ENCODE results near the gene GARIN5A.
A peak's percentile ranks its signal among the peaks of the same experiment; 100 is the strongest.

Gene GARIN5A

DNA sequence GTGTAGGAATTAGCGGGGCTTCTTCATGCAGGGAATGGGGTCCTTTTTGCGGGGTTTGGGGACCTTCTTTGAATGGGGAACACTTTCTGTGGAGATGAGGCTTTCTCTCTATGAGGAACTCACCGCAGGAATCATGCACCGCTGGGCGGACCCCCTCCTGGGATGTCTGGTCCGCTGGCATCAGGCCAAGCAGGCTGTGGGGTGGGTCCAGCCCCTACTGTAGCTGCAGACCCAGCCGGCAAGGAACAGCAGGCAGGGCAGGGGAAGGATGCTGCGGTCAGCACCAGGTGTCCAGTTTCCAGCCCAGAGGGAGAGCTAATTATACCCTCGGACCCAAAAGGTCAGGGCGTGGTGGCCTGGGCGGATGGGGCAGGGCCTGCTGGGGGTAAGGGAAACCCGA lies 42.1 kb downstream of the GARIN5A start:
- no peak overlapping the region for H3K4me2 ChIP-seq (ENCODE audit: low read length)

DNA sequence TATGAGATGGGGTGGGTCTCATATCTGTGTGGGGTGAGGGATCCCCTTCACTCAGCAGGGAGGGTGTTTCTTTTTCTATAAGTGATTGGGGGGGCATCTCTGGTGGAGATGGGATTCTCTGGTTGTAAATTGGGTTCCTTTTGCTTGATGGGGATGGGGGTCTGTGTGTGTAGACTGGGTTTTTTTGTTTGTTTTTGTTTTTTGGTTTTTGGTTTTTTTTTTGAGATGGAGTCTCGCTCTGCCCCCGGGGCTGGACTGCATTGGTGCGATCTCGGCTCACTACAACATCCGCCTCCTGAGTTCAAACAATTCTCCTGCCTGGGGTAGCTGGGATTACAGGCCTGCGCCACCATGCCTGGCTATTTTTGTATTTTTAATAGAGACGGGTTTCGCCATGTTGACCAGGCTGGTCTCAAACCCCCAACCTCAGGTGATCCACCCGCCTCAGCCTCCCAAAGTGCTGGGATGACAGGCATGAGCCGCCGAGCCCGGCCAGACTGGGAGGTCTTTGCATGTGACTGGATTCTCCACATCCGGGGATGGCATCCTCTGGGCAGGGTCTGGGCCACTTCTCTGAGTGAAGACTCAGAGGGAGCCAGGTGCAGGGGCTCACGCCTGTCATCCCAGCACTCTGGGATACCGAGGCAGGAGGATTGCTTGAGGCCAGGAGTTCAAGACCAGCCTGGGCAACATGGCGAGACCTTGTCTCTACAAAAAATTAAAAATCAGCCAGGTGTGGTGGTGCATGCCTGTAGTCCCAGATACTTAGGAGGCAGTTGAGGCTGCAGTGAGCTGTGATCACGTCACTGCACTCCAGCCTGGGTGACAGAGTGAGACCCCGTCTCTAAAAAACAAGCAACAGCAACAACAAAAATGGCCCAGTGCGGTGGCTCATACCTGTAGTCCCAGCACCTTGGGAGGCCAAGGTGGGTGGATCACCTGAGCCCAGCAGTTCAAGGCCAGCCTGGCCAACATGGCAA lies 43.2 kb downstream of the GARIN5A start:
- H3K18ac ChIP-seq (ENCODE audit: low read length): no peak overlapping the region
- H2BK5ac ChIP-seq (ENCODE audit: low read length): no peak overlapping the region
- H3K23ac ChIP-seq (ENCODE audit: low read length): no peak overlapping the region
- H3K4me1 ChIP-seq (ENCODE audit: control insufficient read depth, low read depth, low read length): peaks cover 2% of the 10 kb centered on the region
- H3K56ac ChIP-seq (ENCODE audit: low read length): no peak overlapping the region
- H3K4me2 ChIP-seq (ENCODE audit: low read length): no peak overlapping the region
- no peak overlapping the region for H2AK5ac ChIP-seq (ENCODE audit: low read length)
- H3K27me3 ChIP-seq (ENCODE audit: insufficient read depth, low read length, poor library complexity): no peaks in the 10 kb centered on the region
- no peak overlapping the region for H4K8ac ChIP-seq (ENCODE audit: low read depth, low read length)
- no peaks in the 10 kb centered on the region for H3K79me1 ChIP-seq (ENCODE audit: low read length)
- no peak overlapping the region for H3K4ac ChIP-seq (ENCODE audit: low read depth, low read length)
- no peaks in the 10 kb centered on the region for H3K36me3 ChIP-seq (ENCODE audit: control insufficient read depth, insufficient read depth, low read length)
- H3K4me3 ChIP-seq (ENCODE audit: low read length): no peak overlapping the region
- H2BK15ac ChIP-seq (replicated peaks; ENCODE audit: low read depth): no peak overlapping the region
- no peaks in the 10 kb centered on the region for H3K79me2 ChIP-seq (ENCODE audit: control insufficient read depth, insufficient read depth, low read length)
- WGBS (ENCODE audit: extremely low coverage, insufficient coverage, low lambda C conversion rate): no CpG with 5 or more reads among the region's 19 CpGs
- no peak overlapping the region for H3K9ac ChIP-seq (ENCODE audit: low read length)
- no peak overlapping the region for H4K5ac ChIP-seq (ENCODE audit: low read length)
- no peak for DNase-seq
- no peak overlapping the region for H3K27ac ChIP-seq (ENCODE audit: low read depth, low read length)
- H2BK120ac ChIP-seq (ENCODE audit: low read depth, low read length): no peak overlapping the region

More for the DNA sequence above, 42.1 kb downstream of the GARIN5A start:
- Histone ChIP-seq H3K36me3 (ENCODE audit: control insufficient read depth, insufficient read depth, low read length) (no peaks in the 10 kb centered on the region), H3K18ac (ENCODE audit: low read length) (no peak overlapping the region), H3K27me3 (ENCODE audit: insufficient read depth, low read length, poor library complexity) (no peaks in the 10 kb centered on the region), H3K56ac (ENCODE audit: low read length) (no peak overlapping the region), H3K27ac (ENCODE audit: low read depth, low read length) (no peak overlapping the region), H2BK15ac (replicated peaks; ENCODE audit: low read depth) (no peak overlapping the region), H3K4me3 (ENCODE audit: low read length) (no peak overlapping the region), H3K79me2 (ENCODE audit: control insufficient read depth, insufficient read depth, low read length) (no peaks in the 10 kb centered on the region), H3K4ac (ENCODE audit: low read depth, low read length) (no peak overlapping the region), H2BK5ac (ENCODE audit: low read length) (no peak overlapping the region), H3K23ac (ENCODE audit: low read length) (no peak overlapping the region), H3K4me1 (ENCODE audit: control insufficient read depth, low read depth, low read length) (peaks cover 2% of the 10 kb centered on the region), H4K8ac (ENCODE audit: low read depth, low read length) (no peak overlapping the region), H2AK5ac (ENCODE audit: low read length) (no peak overlapping the region), H2BK120ac (ENCODE audit: low read depth, low read length) (no peak overlapping the region), H4K5ac (ENCODE audit: low read length) (no peak overlapping the region), H3K9ac (ENCODE audit: low read length) (no peak overlapping the region), H3K79me1 (ENCODE audit: low read length) (no peaks in the 10 kb centered on the region)
- no peak for DNase-seq
- WGBS (ENCODE audit: extremely low coverage, insufficient coverage, low lambda C conversion rate): no CpG with 5 or more reads among the region's 12 CpGs

DNA sequence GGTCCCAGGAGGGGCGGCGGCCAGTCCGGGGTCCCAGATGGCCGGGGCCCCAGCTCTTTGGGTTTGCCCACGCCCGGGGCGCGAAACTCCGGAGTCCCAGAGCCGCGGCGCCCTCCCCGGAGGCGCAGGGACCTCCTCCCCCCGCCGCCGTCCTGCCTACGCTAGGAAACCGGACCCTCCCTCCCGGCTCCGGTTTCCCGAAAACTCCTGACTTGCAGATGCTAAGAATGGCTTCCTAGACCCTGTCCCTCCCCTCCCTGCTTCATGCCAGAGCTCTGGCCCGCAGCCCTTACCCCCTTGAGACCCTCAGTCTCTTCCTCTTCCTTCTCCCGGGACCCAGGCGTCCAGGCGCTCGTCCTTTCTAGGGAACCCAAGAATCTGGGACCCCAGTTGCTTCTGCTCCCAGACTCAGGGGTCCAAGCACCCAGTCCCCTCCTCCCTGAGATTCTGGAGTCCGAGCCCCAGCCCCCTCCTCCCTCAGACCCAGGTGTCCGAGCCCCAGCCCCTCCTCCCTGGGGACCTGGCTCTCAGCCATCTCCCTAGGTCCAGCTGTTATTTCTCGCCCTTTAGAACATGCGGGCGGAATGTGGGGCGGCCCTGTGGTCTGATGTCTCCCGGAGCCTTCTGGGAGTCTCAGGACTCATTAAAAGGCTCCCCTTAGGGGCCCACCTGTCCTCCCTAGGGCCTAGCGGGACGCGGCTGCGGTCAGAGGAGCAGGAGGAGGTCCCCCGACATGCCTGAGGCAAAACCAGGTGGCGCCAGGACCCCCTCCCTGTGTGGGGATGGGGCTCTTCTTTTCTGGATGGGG lies 44.2 kb downstream of the GARIN5A start, which contains the start of gene MYBPC2:
Gene MYBPC2, plus strand, starts transcription at position 672 of the 808 bp plus-strand sequence. Its CDS starts 62 bp downstream, at position 734.
- Histone ChIP-seq H2BK5ac (ENCODE audit: low read length) (no peak within 1 kb of the TSS), H3K4me2 (ENCODE audit: low read length) (peak within 1 kb of the TSS; percentile 78), H4K8ac (ENCODE audit: low read depth, low read length) (peak within 1 kb of the TSS; percentile 87), H2BK15ac (replicated peaks; ENCODE audit: low read depth) (no peak within 1 kb of the TSS), H3K36me3 (ENCODE audit: control insufficient read depth, insufficient read depth, low read length) (no peaks in the 10 kb centered on the region), H3K79me1 (ENCODE audit: low read length) (no peaks in the 10 kb centered on the region), H2BK120ac (ENCODE audit: low read depth, low read length) (no peak within 1 kb of the TSS), H4K5ac (ENCODE audit: low read length) (no peak within 1 kb of the TSS), H3K18ac (ENCODE audit: low read length) (peak within 1 kb of the TSS; percentile 98), H3K27me3 (ENCODE audit: insufficient read depth, low read length, poor library complexity) (no peaks in the 10 kb centered on the region), H2AK5ac (ENCODE audit: low read length) (no peak within 1 kb of the TSS), H3K23ac (ENCODE audit: low read length) (peak within 1 kb of the TSS; percentile 45), H3K4me3 (ENCODE audit: low read length) (peak within 1 kb of the TSS; percentile 71), H3K9ac (ENCODE audit: low read length) (peak within 1 kb of the TSS; percentile 74), H3K4me1 (ENCODE audit: control insufficient read depth, low read depth, low read length) (peaks cover 2% of the 10 kb centered on the region), H3K79me2 (ENCODE audit: control insufficient read depth, insufficient read depth, low read length) (no peaks in the 10 kb centered on the region), H3K27ac (ENCODE audit: low read depth, low read length) (no peak within 1 kb of the TSS), H3K4ac (ENCODE audit: low read depth, low read length) (peak within 1 kb of the TSS; percentile 45), H3K56ac (ENCODE audit: low read length) (peak within 1 kb of the TSS; percentile 88)
- no CpG with 5 or more reads among the region's 40 CpGs for WGBS (ENCODE audit: extremely low coverage, insufficient coverage, low lambda C conversion rate)
- peak; percentile 46 for DNase-seq

DNA sequence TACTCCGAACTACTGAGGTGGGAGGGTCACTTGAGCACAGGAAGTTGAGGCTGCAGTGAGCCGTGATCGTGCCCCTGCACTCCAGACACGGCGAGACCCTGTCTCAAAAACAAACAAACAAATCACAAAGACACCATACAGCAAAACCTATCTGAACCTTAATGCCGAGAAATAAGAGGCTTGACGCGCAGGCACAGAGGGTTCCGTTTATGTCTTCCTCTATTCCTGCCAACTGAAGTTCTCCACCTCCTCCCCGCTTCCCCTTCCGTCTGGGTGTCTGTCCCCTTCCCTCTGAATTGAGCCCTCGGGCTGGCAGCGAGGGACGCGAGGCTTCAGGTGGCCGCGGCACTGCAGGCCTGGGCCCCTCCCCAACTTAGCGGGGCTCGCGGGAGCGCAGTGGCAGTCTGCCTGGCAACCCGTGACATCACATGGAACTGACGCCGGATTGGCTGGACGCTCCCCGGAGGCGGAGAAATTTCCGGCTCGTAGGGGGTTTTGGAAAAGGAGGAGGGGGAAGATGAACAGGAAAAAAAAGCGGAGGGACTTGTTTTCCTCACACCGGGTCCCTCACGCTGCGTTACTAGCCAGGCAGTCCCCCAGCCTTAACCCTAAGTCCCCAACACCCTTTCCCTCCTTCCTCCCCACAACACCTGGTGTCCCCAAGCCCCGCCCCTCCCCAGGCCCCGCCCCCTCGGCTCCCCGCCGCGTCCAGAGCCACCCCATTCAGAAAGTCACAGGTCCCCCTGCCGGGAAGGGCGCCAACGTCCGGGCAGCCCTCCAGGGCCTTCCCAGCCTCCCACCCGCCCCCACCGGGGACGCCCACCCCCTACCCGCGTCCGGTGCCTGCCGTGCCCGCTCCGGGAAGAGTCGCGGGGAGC lies 45.1 kb downstream of the GARIN5A start:
- Histone ChIP-seq H2BK5ac (ENCODE audit: low read length) (no peak overlapping the region), H3K27me3 (ENCODE audit: insufficient read depth, low read length, poor library complexity) (no peaks in the 10 kb centered on the region), H3K4me2 (ENCODE audit: low read length) (peak overlapping the region; percentile 71), H3K56ac (ENCODE audit: low read length) (peak overlapping the region; percentile 88), H3K36me3 (ENCODE audit: control insufficient read depth, insufficient read depth, low read length) (no peaks in the 10 kb centered on the region), H4K5ac (ENCODE audit: low read length) (no peak overlapping the region), H2AK5ac (ENCODE audit: low read length) (no peak overlapping the region), H3K79me2 (ENCODE audit: control insufficient read depth, insufficient read depth, low read length) (no peaks in the 10 kb centered on the region), H3K4me3 (ENCODE audit: low read length) (peak overlapping the region; percentile 71), H2BK15ac (replicated peaks; ENCODE audit: low read depth) (no peak overlapping the region), H2BK120ac (ENCODE audit: low read depth, low read length) (no peak overlapping the region), H3K9ac (ENCODE audit: low read length) (peak overlapping the region; percentile 74), H3K27ac (ENCODE audit: low read depth, low read length) (no peak overlapping the region), H3K18ac (ENCODE audit: low read length) (peak overlapping the region; percentile 98), H3K4me1 (ENCODE audit: control insufficient read depth, low read depth, low read length) (peaks cover 2% of the 10 kb centered on the region), H3K79me1 (ENCODE audit: low read length) (no peaks in the 10 kb centered on the region), H4K8ac (ENCODE audit: low read depth, low read length) (peak overlapping the region; percentile 59), H3K23ac (ENCODE audit: low read length) (no peak overlapping the region), H3K4ac (ENCODE audit: low read depth, low read length) (peak overlapping the region; percentile 45)
- no CpG with 5 or more reads among the region's 54 CpGs for WGBS (ENCODE audit: extremely low coverage, insufficient coverage, low lambda C conversion rate)
- DNase-seq: peak; percentile 89

DNA sequence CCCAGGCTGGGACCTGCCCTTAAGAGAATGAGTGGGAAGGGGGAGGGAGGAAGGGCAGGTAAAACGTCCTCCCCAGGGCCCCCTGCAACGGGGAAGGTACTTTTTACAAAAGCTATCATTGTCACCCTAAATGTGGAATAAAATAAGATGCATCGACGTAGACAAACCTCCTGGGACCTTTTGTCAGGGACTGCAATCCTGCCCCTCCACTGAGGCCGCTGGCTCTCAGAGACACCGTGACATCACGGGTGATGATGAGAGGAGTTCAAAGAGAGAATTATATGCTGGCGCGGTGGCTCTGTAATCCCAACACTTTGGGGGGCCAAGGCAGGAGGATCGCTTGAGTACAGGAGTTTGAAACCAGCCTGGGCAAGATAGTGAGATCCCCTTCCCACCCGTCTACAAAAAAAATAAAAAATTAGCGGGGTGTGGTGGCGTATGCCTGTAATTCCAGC lies 45.7 kb downstream of the GARIN5A start:
- H3K9ac ChIP-seq (ENCODE audit: low read length): peak overlapping the region; percentile 68
- H3K23ac ChIP-seq (ENCODE audit: low read length): no peak overlapping the region
- H3K79me1 ChIP-seq (ENCODE audit: low read length): no peaks in the 10 kb centered on the region
- H3K36me3 ChIP-seq (ENCODE audit: control insufficient read depth, insufficient read depth, low read length): no peaks in the 10 kb centered on the region
- no peak overlapping the region for H3K27ac ChIP-seq (ENCODE audit: low read depth, low read length)
- H3K4me1 ChIP-seq (ENCODE audit: control insufficient read depth, low read depth, low read length): peaks cover 2% of the 10 kb centered on the region
- no peaks in the 10 kb centered on the region for H3K79me2 ChIP-seq (ENCODE audit: control insufficient read depth, insufficient read depth, low read length)
- no peak overlapping the region for H3K4ac ChIP-seq (ENCODE audit: low read depth, low read length)
- no peak overlapping the region for H3K4me2 ChIP-seq (ENCODE audit: low read length)
- H3K56ac ChIP-seq (ENCODE audit: low read length): peak overlapping the region; percentile 80
- no peak for DNase-seq
- no peak overlapping the region for H2BK120ac ChIP-seq (ENCODE audit: low read depth, low read length)
- no peak overlapping the region for H2AK5ac ChIP-seq (ENCODE audit: low read length)
- H3K4me3 ChIP-seq (ENCODE audit: low read length): no peak overlapping the region
- H2BK15ac ChIP-seq (replicated peaks; ENCODE audit: low read depth): no peak overlapping the region
- H4K8ac ChIP-seq (ENCODE audit: low read depth, low read length): no peak overlapping the region
- no CpG with 5 or more reads among the region's 13 CpGs for WGBS (ENCODE audit: extremely low coverage, insufficient coverage, low lambda C conversion rate)
- H3K18ac ChIP-seq (ENCODE audit: low read length): no peak overlapping the region
- no peaks in the 10 kb centered on the region for H3K27me3 ChIP-seq (ENCODE audit: insufficient read depth, low read length, poor library complexity)
- H4K5ac ChIP-seq (ENCODE audit: low read length): no peak overlapping the region
- no peak overlapping the region for H2BK5ac ChIP-seq (ENCODE audit: low read length)

Data from mesendoderm (in vitro differentiated cells).